ENCODE measurements around the gene SLC25A21.

The SLC25A21 gene

DNA sequence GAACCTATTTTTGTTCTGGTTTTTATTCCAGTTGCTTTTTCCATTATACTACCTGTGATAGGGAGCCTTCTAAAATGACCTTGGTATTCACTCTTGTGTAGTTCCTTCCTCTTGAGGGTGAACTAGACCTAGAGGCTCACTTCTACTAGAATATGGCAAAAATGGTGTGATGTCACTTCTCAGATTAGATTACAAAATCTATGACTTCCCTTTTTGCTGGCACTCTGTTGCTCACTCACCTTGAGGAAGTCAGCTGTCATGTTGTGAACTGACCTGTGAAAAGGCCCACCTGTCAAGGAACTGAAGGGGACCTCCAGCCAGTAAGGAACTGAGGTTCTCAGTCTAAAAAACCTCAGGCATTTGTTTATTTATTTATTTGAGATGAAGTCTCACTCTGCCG is 31.0 kb upstream of the SLC25A21 start:
- H3K4me1 Mint-ChIP-seq = peaks cover 5% of the 10 kb centered on the region
- TF ChIP-seq, protein P1, sequence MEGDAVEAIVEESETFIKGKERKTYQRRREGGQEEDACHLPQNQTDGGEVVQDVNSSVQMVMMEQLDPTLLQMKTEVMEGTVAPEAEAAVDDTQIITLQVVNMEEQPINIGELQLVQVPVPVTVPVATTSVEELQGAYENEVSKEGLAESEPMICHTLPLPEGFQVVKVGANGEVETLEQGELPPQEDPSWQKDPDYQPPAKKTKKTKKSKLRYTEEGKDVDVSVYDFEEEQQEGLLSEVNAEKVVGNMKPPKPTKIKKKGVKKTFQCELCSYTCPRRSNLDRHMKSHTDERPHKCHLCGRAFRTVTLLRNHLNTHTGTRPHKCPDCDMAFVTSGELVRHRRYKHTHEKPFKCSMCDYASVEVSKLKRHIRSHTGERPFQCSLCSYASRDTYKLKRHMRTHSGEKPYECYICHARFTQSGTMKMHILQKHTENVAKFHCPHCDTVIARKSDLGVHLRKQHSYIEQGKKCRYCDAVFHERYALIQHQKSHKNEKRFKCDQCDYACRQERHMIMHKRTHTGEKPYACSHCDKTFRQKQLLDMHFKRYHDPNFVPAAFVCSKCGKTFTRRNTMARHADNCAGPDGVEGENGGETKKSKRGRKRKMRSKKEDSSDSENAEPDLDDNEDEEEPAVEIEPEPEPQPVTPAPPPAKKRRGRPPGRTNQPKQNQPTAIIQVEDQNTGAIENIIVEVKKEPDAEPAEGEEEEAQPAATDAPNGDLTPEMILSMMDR (IDR thresholded peaks at IDR 0.05; ENCODE audit: unreplicated experiment in 3 of 3) = no peak
- no peaks in the 10 kb centered on the region for H3K27me3 Mint-ChIP-seq (ENCODE audit: low read depth)
- no peak overlapping the region for H3K27ac Mint-ChIP-seq
- H3K9me3 Mint-ChIP-seq = peaks cover 31% of the 10 kb centered on the region
- H3K4me3 Mint-ChIP-seq = no peak overlapping the region
- peaks cover 36% of the 10 kb centered on the region for H3K36me3 Mint-ChIP-seq (ENCODE audit: low read depth)

DNA sequence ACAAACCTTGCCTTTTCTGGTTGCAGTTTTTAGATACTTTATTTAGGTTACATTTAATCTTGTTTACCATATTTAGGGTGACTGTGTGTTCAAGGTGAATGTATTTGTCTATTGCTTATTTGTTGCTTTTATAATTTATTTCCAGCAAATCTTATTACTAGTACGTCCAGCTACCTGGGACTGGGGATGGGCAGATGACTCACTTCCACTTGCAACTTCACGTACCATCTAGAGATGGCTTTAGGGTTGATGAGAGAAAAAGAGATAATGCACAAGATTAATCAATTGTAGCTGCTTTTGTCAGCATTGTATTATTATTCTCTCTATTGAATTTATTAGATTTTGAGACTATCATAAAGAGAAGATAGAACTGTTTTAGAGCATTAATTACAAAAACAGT is 30.4 kb upstream of the SLC25A21 start:
- peaks cover 28% of the 10 kb centered on the region for H3K9me3 Mint-ChIP-seq

DNA sequence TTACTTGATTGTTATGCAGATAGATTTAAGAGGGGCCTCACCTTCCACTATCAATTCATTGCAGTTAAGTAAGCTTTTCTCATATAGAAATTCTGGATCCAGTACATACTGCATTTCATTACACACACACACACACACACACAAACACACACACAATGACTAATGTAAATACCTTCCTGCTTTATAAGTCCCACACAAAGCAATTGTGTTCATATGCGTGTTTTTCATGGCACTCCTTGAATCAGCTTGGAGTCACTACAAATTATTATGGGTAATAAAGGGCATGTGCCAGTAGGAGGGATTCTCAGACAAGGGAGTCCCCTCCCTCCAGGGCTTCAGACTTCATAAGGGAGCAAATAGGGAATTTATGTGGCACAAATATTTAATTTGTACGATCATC is 29.9 kb upstream of the SLC25A21 start:
- Mint-ChIP-seq H3K4me1 (peaks cover 15% of the 10 kb centered on the region), H3K4me3 (no peak overlapping the region), H3K36me3 (ENCODE audit: low read depth) (peaks cover 35% of the 10 kb centered on the region), H3K27ac (no peak overlapping the region), H3K27me3 (ENCODE audit: low read depth) (no peaks in the 10 kb centered on the region), H3K9me3 (peaks cover 28% of the 10 kb centered on the region)
- TF ChIP-seq, protein P1 (IDR thresholded peaks at IDR 0.05; ENCODE audit: unreplicated experiment in 3 of 3) = no peak

More for the DNA sequence above, 30.4 kb upstream of the SLC25A21 start:
- TF ChIP-seq, protein P1 (IDR thresholded peaks at IDR 0.05; ENCODE audit: unreplicated experiment in 3 of 3) = no peak
- Mint-ChIP-seq H3K4me1 (peaks cover 11% of the 10 kb centered on the region), H3K27ac (no peak overlapping the region), H3K4me3 (no peak overlapping the region), H3K27me3 (ENCODE audit: low read depth) (no peaks in the 10 kb centered on the region), H3K36me3 (ENCODE audit: low read depth) (peaks cover 36% of the 10 kb centered on the region)

DNA sequence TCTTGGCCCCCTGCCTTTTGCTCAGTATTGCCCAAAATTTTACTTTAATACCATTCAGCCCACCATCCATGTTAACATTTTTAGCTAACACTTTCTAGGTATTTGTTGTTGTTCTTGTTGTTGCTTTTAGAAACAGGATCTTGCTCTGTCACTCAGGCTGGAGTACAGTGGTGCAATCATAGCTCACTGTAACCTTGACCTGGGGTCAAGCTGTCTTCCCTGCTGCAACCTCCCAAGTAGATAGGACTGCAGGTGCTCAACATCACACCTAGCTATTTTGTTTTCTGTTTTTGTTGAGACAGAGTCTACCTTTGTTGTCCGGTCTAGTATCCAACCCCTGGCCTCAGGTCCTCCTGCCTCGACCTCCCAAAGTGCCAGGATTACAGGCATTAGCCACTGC is 29.3 kb upstream of the SLC25A21 start:
- H3K9me3 Mint-ChIP-seq = peaks cover 22% of the 10 kb centered on the region
- no peaks in the 10 kb centered on the region for H3K27me3 Mint-ChIP-seq (ENCODE audit: low read depth)
- peaks cover 30% of the 10 kb centered on the region for H3K36me3 Mint-ChIP-seq (ENCODE audit: low read depth)
- H3K4me3 Mint-ChIP-seq = no peak overlapping the region
- no peak overlapping the region for H3K27ac Mint-ChIP-seq
- TF ChIP-seq, protein P1 (IDR thresholded peaks at IDR 0.05; ENCODE audit: unreplicated experiment in 3 of 3) = no peak
- peaks cover 15% of the 10 kb centered on the region for H3K4me1 Mint-ChIP-seq

DNA sequence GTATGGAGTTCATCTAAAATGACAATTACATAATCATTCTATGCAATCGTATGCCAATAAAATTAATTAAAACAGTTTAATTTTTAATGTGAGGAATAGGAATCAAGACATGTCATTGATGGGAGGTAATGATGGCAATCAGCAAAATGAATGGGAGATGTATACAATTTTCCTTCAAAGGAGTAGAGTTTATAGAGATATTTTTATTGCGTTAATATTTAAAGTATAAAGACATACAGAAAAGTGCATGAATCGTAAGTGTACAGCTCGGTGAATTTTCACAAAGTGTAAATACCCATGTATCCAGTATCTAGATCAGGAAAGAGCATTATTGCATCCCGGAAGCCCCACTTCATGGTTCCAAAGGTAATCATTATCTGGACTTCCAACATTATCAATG is 26.5 kb upstream of the SLC25A21 start:
- Mint-ChIP-seq H3K9me3 (no peaks in the 10 kb centered on the region), H3K4me3 (peak overlapping the region; percentile 92 to 97 (median 93)), H3K27ac (peak overlapping the region in 2 of 3 experiments; percentile 99 to 100), H3K27me3 (ENCODE audit: low read depth) (no peaks in the 10 kb centered on the region), H3K36me3 (ENCODE audit: low read depth) (peaks cover 5% of the 10 kb centered on the region), H3K4me1 (peaks cover 20% of the 10 kb centered on the region)
- TF ChIP-seq, protein P1 (IDR thresholded peaks at IDR 0.05; ENCODE audit: unreplicated experiment in 3 of 3) = no peak

DNA sequence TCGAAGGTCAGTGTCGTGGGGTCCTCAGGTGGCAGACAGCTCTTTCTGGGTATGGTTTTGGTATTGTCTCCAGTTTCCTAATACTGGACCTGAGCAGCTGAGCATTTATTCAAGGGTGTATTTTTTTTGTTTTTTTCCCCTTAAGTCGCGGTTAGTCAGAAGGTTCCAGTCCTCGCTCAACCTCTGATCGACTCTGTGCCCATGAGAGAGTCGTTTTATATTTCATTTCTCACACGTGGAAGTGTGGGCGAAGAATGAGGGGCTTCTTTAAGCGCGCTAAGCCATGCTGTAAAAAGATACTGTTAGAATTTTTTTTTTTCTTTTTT is 25.8 kb upstream of the SLC25A21 start:
- peaks cover 20% of the 10 kb centered on the region for H3K4me1 Mint-ChIP-seq
- H3K27ac Mint-ChIP-seq = peak overlapping the region; percentile 99 to 100 (median 100)
- H3K27me3 Mint-ChIP-seq (ENCODE audit: low read depth) = no peaks in the 10 kb centered on the region
- H3K9me3 Mint-ChIP-seq = no peaks in the 10 kb centered on the region
- peak overlapping the region; percentile 92 to 97 (median 93) for H3K4me3 Mint-ChIP-seq
- H3K36me3 Mint-ChIP-seq (ENCODE audit: low read depth) = no peaks in the 10 kb centered on the region
- TF ChIP-seq, protein P1 (IDR thresholded peaks at IDR 0.05; ENCODE audit: unreplicated experiment in 3 of 3) = peak in 2 of 3 experiments; percentile 2 to 26

Measured in nephron (organoid).